Cerebellar nuclear complex (tissue), 1 donor: Measurements from ENCODE around the gene APOA1.
"Not testable (repeated sequence)": the region's sequence is repeated elsewhere in the genome, so short reads cannot be mapped to it uniquely, and the experiment has no call there.

ENCODE experiments used
- DNase-seq, 2 experiments: peaks; one replicate each; lab custom pipeline; 2025; lab: John Stamatoyannopoulos, UW

APOA1 gene

DNA sequence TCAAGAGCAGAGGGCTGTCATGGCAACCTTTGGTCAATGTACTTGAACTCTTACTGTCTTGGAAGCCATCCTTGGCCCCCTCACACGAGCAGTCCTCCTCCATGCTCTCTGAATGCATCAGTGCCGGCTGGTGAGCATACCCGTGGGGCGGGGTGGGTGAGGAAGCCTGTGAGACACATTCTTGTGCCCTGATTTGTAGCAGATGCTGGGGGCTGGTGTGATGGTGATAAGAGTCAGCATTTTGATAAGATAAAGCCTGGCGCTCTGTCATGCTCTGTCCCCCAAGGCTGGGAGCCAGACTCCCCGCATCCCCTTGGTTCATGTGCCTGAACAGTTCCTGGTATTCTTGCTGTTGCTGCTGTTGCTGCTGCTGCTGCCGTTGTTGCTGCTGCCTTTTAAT lies 20.5 kb upstream of the APOA1 start:
- DNase-seq, result no peak

- DNase-seq, result no peak
Measured at GRCh38 chr11:116857316-116857715, 19.9 kb upstream of the APOA1 start.

DNA sequence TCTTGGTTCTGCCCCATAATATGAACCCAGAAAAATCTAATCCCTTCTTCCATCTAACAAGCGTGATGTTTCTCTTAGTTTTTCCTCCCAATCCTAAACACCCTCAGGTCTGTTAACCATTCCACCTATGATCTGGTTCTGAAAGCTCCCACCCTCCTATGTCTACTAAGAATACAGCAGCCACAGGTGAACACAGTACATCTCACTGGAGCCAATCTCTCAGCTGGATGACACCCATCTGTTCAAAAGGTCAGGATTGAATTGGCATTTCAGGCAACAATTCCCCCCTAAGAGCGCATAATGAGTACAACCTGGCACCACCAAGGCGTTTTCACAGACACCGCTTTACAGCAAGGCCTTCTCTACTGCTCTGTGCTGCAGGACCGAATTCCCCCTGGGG lies 19.0 kb upstream of the APOA1 start:
- no peak for DNase-seq

DNA sequence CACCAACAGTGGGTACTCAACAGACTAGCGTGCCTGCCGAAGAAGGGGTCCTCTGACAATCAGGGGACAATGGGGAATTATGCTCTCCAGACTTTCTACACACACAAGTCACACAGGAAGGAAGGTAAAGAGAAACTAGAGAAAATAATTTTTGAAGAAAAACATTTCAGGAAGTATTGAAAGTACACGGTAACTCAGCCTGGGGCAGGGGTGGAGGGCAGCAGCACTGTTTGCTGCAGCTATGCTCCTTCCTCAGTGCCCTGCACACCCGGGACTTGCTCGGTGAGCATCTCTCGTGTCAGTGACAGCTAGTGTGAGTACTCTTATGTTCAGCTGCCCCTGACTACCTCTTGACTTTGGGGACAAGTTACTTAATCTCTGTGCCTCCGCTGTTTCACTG lies 18.0 kb upstream of the APOA1 start:
- no peak for DNase-seq

- no peak for DNase-seq
Measured at GRCh38 chr11:116853461-116854073, 16.1 kb upstream of the APOA1 start.

- no peak for DNase-seq
Measured at GRCh38 chr11:116852261-116853031, 15.0 kb upstream of the APOA1 start.

- no peak for DNase-seq
Measured at GRCh38 chr11:116851626-116852025, 14.2 kb upstream of the APOA1 start.

- no peak for DNase-seq
Measured at GRCh38 chr11:116849486-116849885, 12.1 kb upstream of the APOA1 start.

DNA sequence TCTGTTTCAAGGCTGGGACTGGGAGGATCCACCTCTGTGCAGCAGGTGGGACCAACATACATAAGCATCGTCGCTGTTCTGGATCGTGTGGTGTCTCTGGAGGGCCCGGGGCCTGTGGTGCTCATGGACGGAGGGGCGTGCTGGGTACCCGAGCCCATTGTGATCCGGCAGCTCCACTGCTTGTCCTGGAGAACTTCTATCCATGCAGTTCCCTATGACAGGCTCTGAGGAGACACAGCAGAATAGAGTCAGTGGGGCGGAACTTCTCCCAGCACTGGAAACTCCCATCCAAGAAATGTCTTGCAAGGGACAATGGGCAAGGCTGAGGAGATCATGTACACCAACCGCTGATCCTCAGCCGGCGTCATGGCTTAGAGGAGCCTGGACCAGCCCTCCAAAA lies 11.6 kb upstream of the APOA1 start:
- DNase-seq, result no peak

- DNase-seq, result no peak
Measured at GRCh38 chr11:116847612-116848011, 10.2 kb upstream of the APOA1 start.

GRCh38 chr11:116844722-116845121 lies 7.3 kb upstream of the APOA1 start:
- DNase-seq, result no peak

GRCh38 chr11:116843661-116844060 lies 6.2 kb upstream of the APOA1 start:
- no peak for DNase-seq

GRCh38 chr11:116842909-116843308 lies 5.5 kb upstream of the APOA1 start:
- DNase-seq, result no peak

DNA sequence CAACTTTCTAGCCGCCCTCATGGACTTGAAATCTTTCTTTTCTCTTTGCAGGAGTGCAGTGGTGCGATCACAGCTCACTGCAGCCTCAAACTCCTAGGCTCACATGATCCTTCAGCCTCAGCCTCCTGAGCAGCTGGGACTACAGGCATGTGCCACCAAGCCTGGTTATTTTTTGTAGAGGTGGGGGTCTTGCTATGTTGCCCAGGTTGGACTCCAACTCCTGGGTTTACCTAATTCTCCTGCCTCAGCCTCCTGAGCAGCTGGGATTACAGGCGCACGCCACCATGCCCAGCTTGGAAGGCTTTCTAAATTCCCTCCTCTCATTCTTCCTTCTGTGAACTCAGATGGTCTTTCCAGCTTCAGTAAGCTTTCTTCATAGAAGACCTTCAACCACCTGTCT lies 4.7 kb upstream of the APOA1 start:
- DNase-seq, result no peak

- DNase-seq, result no peak
Measured at GRCh38 chr11:116840746-116841296, 3.4 kb upstream of the APOA1 start.

DNA sequence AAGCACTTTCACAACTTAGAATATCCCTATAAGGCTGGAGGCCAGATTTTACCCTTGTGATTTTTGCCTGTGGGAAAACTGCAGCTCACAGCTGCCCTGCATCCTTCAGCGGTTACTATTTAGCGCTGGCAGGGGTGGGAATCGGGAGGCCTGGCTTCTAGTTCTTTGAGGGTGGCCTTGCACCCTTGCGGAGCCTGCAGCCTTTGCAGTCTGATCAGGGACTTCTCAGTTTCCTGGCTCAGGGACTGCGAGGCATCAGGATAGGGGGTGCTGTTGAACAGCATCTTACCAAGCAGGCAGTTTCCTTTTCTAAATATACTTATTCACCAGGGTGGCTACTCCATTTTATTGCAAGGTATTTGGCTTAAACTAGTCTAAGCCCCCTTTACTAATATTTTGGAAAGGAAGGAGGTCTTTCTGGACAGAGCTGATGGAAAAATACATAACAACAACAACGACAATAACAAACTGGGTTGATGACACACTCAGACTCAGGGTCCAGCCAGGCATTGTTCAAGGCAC lies 2.9 kb upstream of the APOA1 start:
- no peak for DNase-seq

- no peak for DNase-seq
Measured at GRCh38 chr11:116838321-116839084, 1.1 kb upstream of the APOA1 start.

GRCh38 chr11:116836632-116836991 lies 810 bp downstream of the APOA1 start:
- no peak for DNase-seq

DNA sequence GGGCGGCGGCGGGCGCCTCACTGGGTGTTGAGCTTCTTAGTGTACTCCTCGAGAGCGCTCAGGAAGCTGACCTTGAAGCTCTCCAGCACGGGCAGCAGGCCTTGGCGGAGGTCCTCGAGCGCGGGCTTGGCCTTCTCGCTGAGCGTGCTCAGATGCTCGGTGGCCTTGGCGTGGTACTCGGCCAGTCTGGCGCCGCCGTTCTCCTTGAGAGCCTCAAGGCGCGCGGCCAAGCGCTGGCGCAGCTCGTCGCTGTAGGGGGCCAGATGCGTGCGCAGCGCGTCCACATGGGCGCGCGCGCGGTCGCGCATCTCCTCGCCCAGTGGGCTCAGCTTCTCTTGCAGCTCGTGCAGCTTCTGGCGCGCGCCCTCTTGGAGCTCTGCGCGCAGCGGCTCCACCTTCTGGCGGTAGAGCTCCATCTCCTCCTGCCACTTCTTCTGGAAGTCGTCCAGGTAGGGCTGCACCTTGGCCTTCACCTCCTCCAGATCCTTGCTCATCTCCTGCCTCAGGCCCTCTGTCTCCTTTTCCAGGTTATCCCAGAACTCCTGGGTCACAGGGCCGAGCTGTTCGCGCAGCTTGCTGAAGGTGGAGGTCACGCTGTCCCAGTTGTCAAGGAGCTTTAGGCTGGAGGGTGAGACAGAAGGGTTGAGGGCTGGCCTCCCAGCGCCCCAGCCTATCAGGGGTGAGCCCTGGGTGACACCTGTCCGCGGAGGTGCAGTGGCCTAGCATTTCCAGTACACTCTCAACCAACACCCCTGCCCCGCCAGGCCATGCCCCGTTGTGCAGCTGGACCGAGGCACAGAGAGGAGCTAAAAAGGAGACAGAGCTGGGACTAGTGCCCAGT lies 1.4 kb downstream of the APOA1 start:
- DNase-seq, result peak; percentile 35 to 54

DNA sequence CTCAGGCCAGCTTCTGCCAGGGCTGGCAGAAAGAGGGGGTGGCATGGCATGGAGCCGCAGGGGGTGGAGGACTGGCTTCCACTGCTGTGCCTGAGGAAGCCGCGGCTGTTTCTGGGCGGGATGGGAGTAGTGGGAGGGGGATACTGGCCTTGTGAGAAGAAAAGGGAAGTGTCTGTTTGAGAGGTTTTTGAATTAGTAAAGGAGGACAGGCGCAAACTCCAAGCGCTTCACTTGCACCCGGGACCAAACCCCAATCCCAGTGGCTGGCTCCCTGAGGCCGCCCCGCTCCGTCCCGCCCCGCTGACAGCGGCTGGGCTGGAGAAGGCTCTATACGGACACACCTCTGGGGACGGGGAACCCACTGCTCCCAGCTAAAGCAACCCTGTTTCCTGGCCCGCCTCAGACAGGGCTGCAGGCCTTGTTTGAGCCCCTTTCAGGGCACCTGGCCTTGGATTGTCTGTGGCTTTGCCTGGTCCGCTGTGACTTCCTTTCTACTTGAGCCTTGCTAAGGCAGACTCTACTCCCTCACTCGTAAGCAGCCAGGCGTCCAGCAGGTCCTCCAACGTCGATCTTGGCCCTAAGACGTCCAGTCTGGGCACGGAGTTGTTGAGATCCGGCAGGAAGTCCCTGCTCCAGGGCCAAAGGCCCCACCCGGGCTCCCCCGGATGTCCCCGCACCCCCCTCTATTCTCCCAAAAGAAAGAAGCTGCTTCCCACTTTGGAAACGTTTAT lies 2.2 kb downstream of the APOA1 start:
- no peak for DNase-seq

- not testable (repeated sequence) for DNase-seq
Measured at GRCh38 chr11:116834535-116835041, 2.8 kb downstream of the APOA1 start.
